ENCODE data around the gene TST. TPM values are rescaled to one million over a fixed set of nuclear protein-coding genes. Genes with fewer than 3 reads are reported as not detected.
A peak's percentile ranks its signal among the peaks of the same experiment; 100 is the strongest.

Gene TST
- polyA plus RNA-seq, 3 donors = 17.3 to 41.7 (median 34.5) TPM

DNA sequence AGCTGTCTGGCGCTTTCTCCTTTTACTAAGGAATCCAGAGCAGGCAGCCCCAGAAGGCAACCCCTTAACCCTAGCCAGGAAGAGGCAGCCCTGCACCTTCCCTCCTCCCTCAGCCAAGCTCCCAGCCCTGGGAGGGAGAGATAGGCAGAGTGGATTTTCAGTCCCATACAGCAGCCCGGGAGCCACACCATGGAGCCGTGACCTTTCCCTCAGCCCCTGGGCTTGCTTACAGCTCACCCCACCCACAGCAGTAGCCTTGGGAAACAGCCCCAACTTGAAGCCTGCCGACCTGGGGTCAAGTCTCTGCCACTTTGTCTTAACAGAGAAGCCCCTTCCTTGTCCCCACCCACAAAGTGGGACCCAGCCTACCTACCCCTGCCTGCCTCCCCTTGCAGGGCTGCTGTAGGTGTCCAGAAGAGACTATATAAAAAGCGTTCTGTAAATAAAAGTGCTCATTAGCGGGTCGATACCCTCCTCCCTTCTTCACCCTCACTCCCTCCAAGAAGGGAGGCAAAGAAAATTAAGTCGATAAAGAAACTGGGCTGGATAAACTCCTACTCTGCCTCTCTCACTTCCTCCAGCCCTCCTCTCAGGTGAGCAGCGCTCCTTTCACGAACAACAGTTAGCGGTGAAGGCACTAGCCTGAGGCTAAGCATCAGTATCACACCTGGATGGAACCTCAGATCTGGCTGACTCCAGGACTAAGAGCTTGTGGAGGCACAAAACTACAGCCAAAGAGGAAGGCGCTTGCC lies 4.2 kb downstream of the TST start:
- peaks cover 16% of the 10 kb centered on the region for H3K79me2 ChIP-seq (ENCODE audit: insufficient read depth, low read length)
- H3K4me3 Mint-ChIP-seq = no peak overlapping the region
- H3K9me3 ChIP-seq (replicated peaks in 1 of 2; ENCODE audit: control insufficient read depth in 1 of 2, insufficient read depth in 1 of 2, low read length in 2 of 2) = no peaks in the 10 kb centered on the region
- H3K9ac ChIP-seq (ENCODE audit: insufficient read depth, low read length, poor library complexity, severe bottlenecking) = no peak overlapping the region
- TF ChIP-seq, protein P1, sequence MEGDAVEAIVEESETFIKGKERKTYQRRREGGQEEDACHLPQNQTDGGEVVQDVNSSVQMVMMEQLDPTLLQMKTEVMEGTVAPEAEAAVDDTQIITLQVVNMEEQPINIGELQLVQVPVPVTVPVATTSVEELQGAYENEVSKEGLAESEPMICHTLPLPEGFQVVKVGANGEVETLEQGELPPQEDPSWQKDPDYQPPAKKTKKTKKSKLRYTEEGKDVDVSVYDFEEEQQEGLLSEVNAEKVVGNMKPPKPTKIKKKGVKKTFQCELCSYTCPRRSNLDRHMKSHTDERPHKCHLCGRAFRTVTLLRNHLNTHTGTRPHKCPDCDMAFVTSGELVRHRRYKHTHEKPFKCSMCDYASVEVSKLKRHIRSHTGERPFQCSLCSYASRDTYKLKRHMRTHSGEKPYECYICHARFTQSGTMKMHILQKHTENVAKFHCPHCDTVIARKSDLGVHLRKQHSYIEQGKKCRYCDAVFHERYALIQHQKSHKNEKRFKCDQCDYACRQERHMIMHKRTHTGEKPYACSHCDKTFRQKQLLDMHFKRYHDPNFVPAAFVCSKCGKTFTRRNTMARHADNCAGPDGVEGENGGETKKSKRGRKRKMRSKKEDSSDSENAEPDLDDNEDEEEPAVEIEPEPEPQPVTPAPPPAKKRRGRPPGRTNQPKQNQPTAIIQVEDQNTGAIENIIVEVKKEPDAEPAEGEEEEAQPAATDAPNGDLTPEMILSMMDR (IDR thresholded peaks at IDR 0.05) = no peak
- peaks cover 20% of the 10 kb centered on the region for H4K20me1 ChIP-seq (ENCODE audit: insufficient read depth, low read length)
- H3K9me3 Mint-ChIP-seq = peaks cover 0 to 2% (median 0%) of the 10 kb centered on the region in 7 donors
- no peaks in the 10 kb centered on the region for H3K27me3 ChIP-seq (ENCODE audit: control insufficient read depth in 2 of 2, insufficient read depth in 2 of 2, low read length in 2 of 2)
- no peak for DNase-seq
- no peak overlapping the region for H2AFZ ChIP-seq (ENCODE audit: insufficient read depth, low read depth, low read length, poor library complexity, severe bottlenecking)
- no peak overlapping the region for H3K4me3 ChIP-seq (replicated peaks in 1 of 3; ENCODE audit: low read depth in 2 of 3, low read length in 3 of 3)
- peaks cover 0 to 4% (median 1%) of the 10 kb centered on the region in 3 donors for H3K27me3 Mint-ChIP-seq (ENCODE audit: low read depth in 3 of 3)
- peaks cover 24% of the 10 kb centered on the region for H3K4me1 Mint-ChIP-seq
- no peak overlapping the region for H3K27ac Mint-ChIP-seq
- intact Hi-C loops (cut with micrococcal nuclease) = no loop called here
- no peak overlapping the region for H3K27ac ChIP-seq (ENCODE audit: low read depth in 1 of 2, low read length in 2 of 2)
- peaks cover 0 to 9% of the 10 kb centered on the region in 2 donors for H3K36me3 ChIP-seq (replicated peaks in 1 of 2; ENCODE audit: control insufficient read depth in 1 of 2, insufficient read depth in 2 of 2, low read length in 2 of 2)
- no peak overlapping the region for H3K4me2 ChIP-seq (replicated peaks; ENCODE audit: extremely low read depth, low read length, poor library complexity, severe bottlenecking)
- WGBS (ENCODE audit: insufficient coverage) = 89% methylated on average over 6 of the region's 12 CpGs
- H3K36me3 Mint-ChIP-seq = peaks cover 11 to 18% of the 10 kb centered on the region in 2 donors
- peaks cover 13 to 21% of the 10 kb centered on the region in 2 donors for H3K4me1 ChIP-seq (ENCODE audit: control insufficient read depth in 1 of 2, insufficient read depth in 2 of 2, low read length in 2 of 2)

DNA sequence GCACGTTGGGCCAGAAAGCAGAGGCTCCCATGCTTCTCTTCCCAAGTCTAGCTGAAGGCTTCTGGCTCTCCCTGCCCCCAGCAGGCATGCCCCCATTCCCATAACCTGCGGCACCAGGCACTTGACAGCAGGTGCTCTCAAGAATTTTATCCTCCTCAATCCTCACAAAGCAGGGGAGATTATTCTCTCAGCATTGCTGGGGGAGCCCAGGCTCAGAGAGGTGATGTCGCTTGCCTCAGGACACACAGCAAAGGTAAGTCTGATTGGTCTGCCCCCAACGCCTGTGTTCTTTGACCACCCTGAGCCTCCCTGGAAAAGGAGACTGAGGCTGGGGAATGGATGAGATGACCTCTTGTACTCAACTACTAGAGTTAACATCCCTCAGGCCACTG lies 4.8 kb downstream of the TST start:
- Histone ChIP-seq H2AFZ (ENCODE audit: insufficient read depth, low read depth, low read length, poor library complexity, severe bottlenecking) (no peak overlapping the region), H4K20me1 (ENCODE audit: insufficient read depth, low read length) (peaks cover 20% of the 10 kb centered on the region), H3K79me2 (ENCODE audit: insufficient read depth, low read length) (peaks cover 13% of the 10 kb centered on the region), H3K27ac (ENCODE audit: low read depth in 1 of 2, low read length in 2 of 2) (no peak overlapping the region), H3K4me2 (replicated peaks; ENCODE audit: extremely low read depth, low read length, poor library complexity, severe bottlenecking) (no peak overlapping the region), H3K4me3 (replicated peaks in 1 of 3; ENCODE audit: low read depth in 2 of 3, low read length in 3 of 3) (no peak overlapping the region), H3K27me3 (ENCODE audit: control insufficient read depth in 2 of 2, insufficient read depth in 2 of 2, low read length in 2 of 2) (peaks cover 0 to under 1% of the 10 kb centered on the region in 2 donors), H3K9ac (ENCODE audit: insufficient read depth, low read length, poor library complexity, severe bottlenecking) (no peak overlapping the region), H3K4me1 (ENCODE audit: control insufficient read depth in 1 of 2, insufficient read depth in 2 of 2, low read length in 2 of 2) (peaks cover 13 to 19% of the 10 kb centered on the region in 2 donors), H3K36me3 (replicated peaks in 1 of 2; ENCODE audit: control insufficient read depth in 1 of 2, insufficient read depth in 2 of 2, low read length in 2 of 2) (peaks cover 0 to 9% of the 10 kb centered on the region in 2 donors), H3K9me3 (replicated peaks in 1 of 2; ENCODE audit: control insufficient read depth in 1 of 2, insufficient read depth in 1 of 2, low read length in 2 of 2) (no peaks in the 10 kb centered on the region)
- Mint-ChIP-seq H3K4me1 (peaks cover 22% of the 10 kb centered on the region), H3K27ac (peak overlapping the region in 1 of 7 donors; percentile 41), H3K4me3 (no peak overlapping the region), H3K27me3 (ENCODE audit: low read depth in 3 of 3) (peaks cover 4 to 10% (median 5%) of the 10 kb centered on the region in 3 donors), H3K9me3 (peaks cover 0 to 2% (median 0%) of the 10 kb centered on the region in 7 donors), H3K36me3 (peaks cover 11 to 18% of the 10 kb centered on the region in 2 donors)
- TF ChIP-seq, protein P1 (IDR thresholded peaks at IDR 0.05) = no peak
- no peak for DNase-seq
- WGBS (ENCODE audit: insufficient coverage) = 100% methylated on average over 1 of the region's 4 CpGs
- intact Hi-C loops (cut with micrococcal nuclease) = no loop called here

All from CD14-positive monocyte (primary cell).